HepG2 (cell line): ENCODE results near the gene SLC28A1. TPM values are rescaled to one million over a fixed set of nuclear protein-coding genes. Genes with fewer than 3 reads are reported as not detected.
A peak's percentile ranks its signal among the peaks of the same experiment; 100 is the strongest.

Experiments
- ARHGAP35 ChIP-seq: sonication (generic); formaldehyde crosslinking; IDR thresholded peaks from 2 replicates; pipeline ENCODE4 v1.9.0; 2022; ENCODE audit warnings: mild to moderate bottlenecking, inconsistent platforms, moderate library complexity, missing genetic modification reagents, borderline replicate concordance
- CAMTA2 ChIP-seq: sonication (generic); formaldehyde crosslinking; IDR thresholded peaks from 2 replicates; pipeline ENCODE4 v1.4.0; 2020; ENCODE audit warnings: mild to moderate bottlenecking, missing genetic modification reagents, borderline replicate concordance
- CBX5 ChIP-seq: sonication (generic); formaldehyde crosslinking; IDR thresholded peaks from 2 replicates; pipeline ENCODE4 v1.4.0; 2020; ENCODE audit warnings: missing genetic modification reagents, borderline replicate concordance
- ERF ChIP-seq: IDR thresholded peaks from 2 replicates; pipeline ENCODE4 v1.6.1; 2018; ENCODE audit warnings: missing biosample characterization, missing genetic modification reagents
- HHEX ChIP-seq: IDR thresholded peaks from 2 replicates; pipeline ENCODE4 v1.6.1; 2016; ENCODE audit warnings: control low read depth
- MEIS1 ChIP-seq: sonication (generic); formaldehyde crosslinking; IDR thresholded peaks from 2 replicates; pipeline ENCODE4 v1.9.0; 2021; ENCODE audit warnings: mild to moderate bottlenecking, missing genetic modification reagents, moderate library complexity, borderline replicate concordance
- MEIS2 ChIP-seq: sonication (generic); formaldehyde crosslinking; IDR thresholded peaks from 2 replicates; pipeline ENCODE4 v1.9.0; 2021; ENCODE audit warnings: mild to moderate bottlenecking, missing genetic modification reagents
- NFE2L1 ChIP-seq: sonication (generic); formaldehyde crosslinking; IDR thresholded peaks from 2 replicates; pipeline ENCODE4 v1.4.0; 2020; ENCODE audit warnings: missing genetic modification reagents, mild to moderate bottlenecking, borderline replicate concordance
- RAD51 ChIP-seq: fragments of 450-650 bp; IDR thresholded peaks from 2 replicates; pipeline ENCODE4 v1.6.1; 2016; ENCODE audit warnings: borderline replicate concordance
- RELA ChIP-seq: sonication (generic); formaldehyde crosslinking; IDR thresholded peaks from 2 replicates; pipeline ENCODE4 v1.4.0; 2020; ENCODE audit warnings: missing genetic modification reagents
- SMAD3 ChIP-seq: sonication (generic); formaldehyde crosslinking; IDR thresholded peaks from 2 replicates; pipeline ENCODE4 v1.4.0; 2020; ENCODE audit warnings: missing genetic modification reagents
- STAG1 ChIP-seq: sonication (generic); formaldehyde crosslinking; IDR thresholded peaks from 2 replicates; pipeline ENCODE4 v1.4.0; 2020; ENCODE audit warnings: missing genetic modification reagents
- ZBTB21 ChIP-seq: sonication (generic); formaldehyde crosslinking; IDR thresholded peaks from 2 replicates; pipeline ENCODE4 v1.4.0; 2020; ENCODE audit warnings: missing genetic modification reagents
- ZNF12 ChIP-seq: sonication (generic); formaldehyde crosslinking; IDR thresholded peaks from 2 replicates; pipeline ENCODE4 v1.5.0; 2020; ENCODE audit warnings: missing genetic modification reagents
- ZNF674 ChIP-seq: sonication (generic); formaldehyde crosslinking; IDR thresholded peaks from 2 replicates; pipeline ENCODE4 v1.5.0; 2020; ENCODE audit warnings: low read depth, mild to moderate bottlenecking, missing genetic modification reagents
- ZNF761 ChIP-seq: sonication (generic); formaldehyde crosslinking; conservative IDR thresholded peaks from 2 replicates; pipeline ENCODE4 v1.4.0; 2020; ENCODE audit warnings: mild to moderate bottlenecking, missing genetic modification reagents
- ZSCAN9 ChIP-seq: IDR thresholded peaks from 2 replicates; pipeline ENCODE4 v1.6.1; 2016; ENCODE audit warnings: borderline replicate concordance
- polyA plus RNA-seq, 8 experiments: library from polyadenylated mRNA; depleted of rRNA in 3 of 8; stranded (reverse) in 7 of 8; unstranded in 1 of 8; fragments of >200 nt; fragmentation: Illumina TruSeq in 4 of 8; extraction: Trizol in 4 of 8; gene quantifications; 2 replicates each; pipeline versions ENCODE4 v1.2.1 to v1.2.3, GENCODE V29; 2011 to 2016; ENCODE audit warnings: low read depth in 4 of 8, missing spikeins in 1 of 8, mixed read lengths in 1 of 8; ENCODE audit not compliant: insufficient read depth in 1 of 8
- total RNA-seq, 5 experiments: library from RNA; depleted of rRNA; stranded (reverse); fragments of >200 nt; fragmentation: Illumina TruSeq; extraction: Trizol; gene quantifications; 2 replicates each; pipeline ENCODE4 v1.2.3, GENCODE V29; 2016; ENCODE audit warnings: low read depth in 1 of 5
- TF ChIP-seq, protein P1 (sequence below): sonication (generic); formaldehyde crosslinking; IDR thresholded peaks from 2 replicates; pipeline ENCODE4 v1.5.0; 2020; ENCODE audit warnings: missing genetic modification reagents, mild to moderate bottlenecking, borderline replicate concordance
- TF ChIP-seq, protein P2 (sequence below): sonication (generic); formaldehyde crosslinking; IDR thresholded peaks from 2 replicates; pipeline ENCODE4 v1.9.0; 2021; ENCODE audit warnings: missing genetic modification reagents, mild to moderate bottlenecking, borderline replicate concordance
- TF ChIP-seq, protein P3 (sequence below): IDR thresholded peaks from 2 replicates; pipeline ENCODE4 v1.6.1; 2016; ENCODE audit warnings: missing genetic modification reagents, missing compliant biosample characterization

SLC28A1 gene
- total and polyA plus RNA-seq, 2 of the 13 experiments (the other 11 are each of a cell fraction or from before 2014, with no cell fraction given), result 0.31 to 5.8 TPM

DNA sequence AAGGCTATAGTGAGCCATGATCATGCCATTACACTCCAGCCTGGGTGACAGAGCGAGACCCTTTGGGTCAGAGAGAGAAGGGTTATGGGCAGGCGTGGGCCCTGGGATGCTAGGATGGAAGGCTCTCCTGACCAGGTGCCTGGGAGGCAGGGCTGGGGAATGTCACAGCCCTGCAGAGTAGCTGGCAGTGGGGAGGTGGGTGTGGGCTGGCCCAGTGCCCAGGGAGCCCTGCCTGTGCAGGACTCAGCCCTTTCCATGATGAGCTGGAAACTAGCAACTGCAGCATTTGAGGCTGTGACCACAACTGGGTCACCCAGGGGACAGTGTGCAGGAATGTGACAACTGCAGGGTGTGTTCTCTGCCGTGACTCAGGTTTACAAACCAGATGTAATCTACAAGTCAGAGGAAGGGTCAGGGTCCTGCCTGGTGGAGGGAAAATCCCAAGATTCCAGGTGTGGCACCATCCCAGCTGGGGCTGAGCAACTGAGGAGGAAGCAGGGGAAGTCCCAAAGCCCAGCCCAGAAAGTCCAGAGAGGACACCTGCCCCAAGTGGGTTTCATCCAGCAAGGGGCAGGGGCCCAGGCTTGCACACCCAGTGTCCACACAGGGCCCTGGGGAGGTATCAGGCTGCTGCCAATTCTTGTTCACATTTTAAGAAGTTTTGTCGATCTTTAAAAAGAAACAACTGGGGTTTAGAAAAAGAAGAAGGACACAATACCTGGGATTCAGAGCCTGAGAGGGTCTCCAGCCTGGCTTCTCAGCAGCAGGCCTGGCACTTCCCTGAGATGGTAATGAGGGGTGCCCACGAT, 45.5 kb downstream of the SLC28A1 start (continued):
- TF ChIP-seq, protein P1, sequence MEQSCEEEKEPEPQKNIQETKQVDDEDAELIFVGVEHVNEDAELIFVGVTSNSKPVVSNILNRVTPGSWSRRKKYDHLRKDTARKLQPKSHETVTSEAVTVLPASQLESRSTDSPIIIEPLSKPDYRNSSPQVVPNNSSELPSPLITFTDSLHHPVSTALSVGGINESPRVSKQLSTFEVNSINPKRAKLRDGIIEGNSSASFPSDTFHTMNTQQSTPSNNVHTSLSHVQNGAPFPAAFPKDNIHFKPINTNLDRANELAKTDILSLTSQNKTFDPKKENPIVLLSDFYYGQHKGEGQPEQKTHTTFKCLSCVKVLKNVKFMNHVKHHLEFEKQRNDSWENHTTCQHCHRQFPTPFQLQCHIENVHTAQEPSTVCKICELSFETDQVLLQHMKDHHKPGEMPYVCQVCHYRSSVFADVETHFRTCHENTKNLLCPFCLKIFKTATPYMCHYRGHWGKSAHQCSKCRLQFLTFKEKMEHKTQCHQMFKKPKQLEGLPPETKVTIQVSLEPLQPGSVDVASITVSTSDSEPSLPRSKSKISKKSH (CRISPR knock-in tag), result no peak
- TF ChIP-seq ZNF761 (CRISPR knock-in tag) (no peak), MEIS1 (CRISPR knock-in tag) (peak; percentile 33; the same call in 1 of the 2 replicates), RELA (no peak), RAD51 (no peak), ZSCAN9 (CRISPR knock-in tag) (peak; percentile 32; the same call in 1 of the 2 replicates), SMAD3 (CRISPR knock-in tag) (no peak), CAMTA2 (CRISPR knock-in tag) (no peak), ZBTB21 (0 out of 2 replicates have a peak, but pooled peaks have one; percentile 29), ARHGAP35 (CRISPR knock-in tag) (no peak), ZNF674 (CRISPR knock-in tag) (no peak), ZNF12 (CRISPR knock-in tag) (no peak), CBX5 (CRISPR knock-in tag) (peak; percentile 63; the same call in 1 of the 2 replicates), HHEX (no peak), NFE2L1 (no peak), ERF (peak; percentile 47; the same call in 1 of the 2 replicates), STAG1 (CRISPR knock-in tag) (peak; percentile 11; the same call in 1 of the 2 replicates), MEIS2 (CRISPR knock-in tag) (peak; percentile 76; the same call in 1 of the 2 replicates)
- TF ChIP-seq, protein P2, sequence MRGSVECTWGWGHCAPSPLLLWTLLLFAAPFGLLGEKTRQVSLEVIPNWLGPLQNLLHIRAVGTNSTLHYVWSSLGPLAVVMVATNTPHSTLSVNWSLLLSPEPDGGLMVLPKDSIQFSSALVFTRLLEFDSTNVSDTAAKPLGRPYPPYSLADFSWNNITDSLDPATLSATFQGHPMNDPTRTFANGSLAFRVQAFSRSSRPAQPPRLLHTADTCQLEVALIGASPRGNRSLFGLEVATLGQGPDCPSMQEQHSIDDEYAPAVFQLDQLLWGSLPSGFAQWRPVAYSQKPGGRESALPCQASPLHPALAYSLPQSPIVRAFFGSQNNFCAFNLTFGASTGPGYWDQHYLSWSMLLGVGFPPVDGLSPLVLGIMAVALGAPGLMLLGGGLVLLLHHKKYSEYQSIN, result no peak
- TF ChIP-seq, protein P3, sequence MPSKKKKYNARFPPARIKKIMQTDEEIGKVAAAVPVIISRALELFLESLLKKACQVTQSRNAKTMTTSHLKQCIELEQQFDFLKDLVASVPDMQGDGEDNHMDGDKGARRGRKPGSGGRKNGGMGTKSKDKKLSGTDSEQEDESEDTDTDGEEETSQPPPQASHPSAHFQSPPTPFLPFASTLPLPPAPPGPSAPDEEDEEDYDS (CRISPR knock-in tag), result no peak
